ENCODE measurements around the gene SAMD11. TPM values are rescaled to one million over a fixed set of nuclear protein-coding genes. Genes with fewer than 3 reads are reported as not detected.

SAMD11 gene
- total and polyA plus RNA-seq, 2 of the 8 experiments (the other 6 are each of a cell fraction or from before 2014, with no cell fraction given) = 0.18 to 0.30 TPM

DNA sequence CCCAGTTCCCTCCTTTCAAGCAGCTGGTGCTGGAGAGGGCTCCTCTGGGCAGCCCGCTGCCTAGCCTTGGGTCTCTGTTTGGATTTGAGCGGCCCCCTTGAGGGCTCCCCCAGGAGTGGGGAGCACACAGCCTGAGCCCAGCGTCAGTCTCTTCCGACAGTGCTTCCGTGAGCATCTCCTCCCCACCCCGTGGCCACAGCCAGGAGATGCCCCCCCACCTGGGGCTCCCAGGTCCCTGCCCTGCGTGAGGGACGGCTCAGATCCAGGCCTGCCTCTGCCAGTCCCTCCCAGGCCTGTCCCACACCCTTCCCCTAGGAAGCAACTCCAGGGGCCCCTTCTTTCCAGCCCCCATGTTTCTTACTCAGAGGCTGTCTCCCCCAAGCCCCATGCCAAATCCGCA is 3.5 kb downstream of the SAMD11 start (continued):
- TF ChIP-seq CHD7 (IDR thresholded peaks at IDR 0.05; ENCODE audit: insufficient replicate concordance, low read length) = no peak
- TF ChIP-seq, protein P1, sequence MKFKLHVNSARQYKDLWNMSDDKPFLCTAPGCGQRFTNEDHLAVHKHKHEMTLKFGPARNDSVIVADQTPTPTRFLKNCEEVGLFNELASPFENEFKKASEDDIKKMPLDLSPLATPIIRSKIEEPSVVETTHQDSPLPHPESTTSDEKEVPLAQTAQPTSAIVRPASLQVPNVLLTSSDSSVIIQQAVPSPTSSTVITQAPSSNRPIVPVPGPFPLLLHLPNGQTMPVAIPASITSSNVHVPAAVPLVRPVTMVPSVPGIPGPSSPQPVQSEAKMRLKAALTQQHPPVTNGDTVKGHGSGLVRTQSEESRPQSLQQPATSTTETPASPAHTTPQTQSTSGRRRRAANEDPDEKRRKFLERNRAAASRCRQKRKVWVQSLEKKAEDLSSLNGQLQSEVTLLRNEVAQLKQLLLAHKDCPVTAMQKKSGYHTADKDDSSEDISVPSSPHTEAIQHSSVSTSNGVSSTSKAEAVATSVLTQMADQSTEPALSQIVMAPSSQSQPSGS (IDR thresholded peaks at IDR 0.05; ENCODE audit: low read length) = no peak
- no peak for TF ChIP-seq CREB1 (IDR thresholded peaks at IDR 0.05)
- no peak for TF ChIP-seq ATF3 (IDR thresholded peaks at IDR 0.05; ENCODE audit: insufficient read depth, low read depth, low read length)
- no peak for TF ChIP-seq RBBP5 (IDR thresholded peaks at IDR 0.05; ENCODE audit: borderline replicate concordance, low read depth, low read length)
- TF ChIP-seq TEAD4 (IDR thresholded peaks at IDR 0.05; ENCODE audit: low read depth, low read length) = no peak
- no peak for TF ChIP-seq JUND (IDR thresholded peaks at IDR 0.05; ENCODE audit: low read length)
- no peak for TF ChIP-seq FOSL1 (IDR thresholded peaks at IDR 0.05; ENCODE audit: insufficient read depth, low read depth, low read length)
- TF ChIP-seq POLR2AphosphoS5 (IDR thresholded peaks at IDR 0.05; ENCODE audit: low read depth, low read length) = no peak
- no peak for TF ChIP-seq CBX8 (IDR thresholded peaks at IDR 0.05; ENCODE audit: borderline replicate concordance, low read depth, low read length)
